ENCODE data around the gene AAGAB.
"Not testable (repeated sequence)": the region's sequence is repeated elsewhere in the genome, so short reads cannot be mapped to it uniquely, and the experiment has no call there.

Gene AAGAB, protein sequence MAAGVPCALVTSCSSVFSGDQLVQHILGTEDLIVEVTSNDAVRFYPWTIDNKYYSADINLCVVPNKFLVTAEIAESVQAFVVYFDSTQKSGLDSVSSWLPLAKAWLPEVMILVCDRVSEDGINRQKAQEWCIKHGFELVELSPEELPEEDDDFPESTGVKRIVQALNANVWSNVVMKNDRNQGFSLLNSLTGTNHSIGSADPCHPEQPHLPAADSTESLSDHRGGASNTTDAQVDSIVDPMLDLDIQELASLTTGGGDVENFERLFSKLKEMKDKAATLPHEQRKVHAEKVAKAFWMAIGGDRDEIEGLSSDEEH

DNA sequence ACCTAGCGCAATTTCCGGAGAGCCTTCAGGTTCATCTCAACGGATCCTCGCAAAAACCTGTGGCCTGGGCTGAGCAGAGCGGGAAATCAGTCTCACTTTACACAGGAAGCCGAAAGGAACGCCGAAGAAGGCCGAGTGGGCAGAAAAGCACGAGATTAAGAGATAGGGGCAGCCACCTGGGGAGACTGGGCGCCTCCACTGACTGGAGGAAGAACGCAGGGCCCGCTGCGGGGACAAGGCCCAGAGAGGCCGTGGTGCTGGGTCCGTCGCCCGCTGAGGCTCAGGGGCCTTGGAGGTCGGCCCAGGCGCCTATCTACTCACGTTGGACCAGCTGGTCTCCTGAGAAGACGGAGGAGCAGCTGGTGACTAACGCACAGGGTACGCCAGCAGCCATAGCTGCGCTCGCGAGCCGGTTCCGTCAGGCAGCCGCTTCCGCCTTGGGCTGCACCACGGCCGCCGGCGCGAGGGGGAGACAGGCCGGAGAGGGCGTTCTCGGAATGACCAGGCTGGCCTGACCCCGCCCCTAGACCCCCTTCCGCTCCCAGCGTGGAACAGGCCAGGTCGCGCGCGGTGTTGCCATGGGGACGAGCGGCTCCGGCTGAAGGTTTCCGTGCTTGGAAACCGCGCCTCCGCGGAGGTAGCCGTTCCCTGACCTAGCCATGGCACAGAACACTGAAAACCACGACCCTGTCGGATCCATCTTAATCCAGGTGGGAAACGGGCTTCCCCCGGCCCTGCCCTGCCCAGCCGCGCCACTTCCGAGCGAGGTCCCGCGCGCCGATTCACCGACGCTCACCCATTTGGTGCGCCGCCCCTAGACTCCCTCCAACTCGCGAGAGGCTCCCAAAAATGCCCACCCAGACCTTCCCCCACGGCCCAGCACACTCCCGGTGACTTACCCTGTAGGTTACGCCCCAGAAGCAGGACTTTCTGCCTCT, at the start of gene AAGAB, which contains the start of gene IQCH:
Gene AAGAB, minus strand, starts transcription at position 424 of the 938 bp plus-strand sequence. Its CDS starts 30 bp downstream, at position 394.
Gene IQCH, plus strand, starts transcription at position 549 of the 938 bp plus-strand sequence. Its CDS starts 111 bp downstream, at position 660.
- DNase-seq: peak; percentile 99

DNA sequence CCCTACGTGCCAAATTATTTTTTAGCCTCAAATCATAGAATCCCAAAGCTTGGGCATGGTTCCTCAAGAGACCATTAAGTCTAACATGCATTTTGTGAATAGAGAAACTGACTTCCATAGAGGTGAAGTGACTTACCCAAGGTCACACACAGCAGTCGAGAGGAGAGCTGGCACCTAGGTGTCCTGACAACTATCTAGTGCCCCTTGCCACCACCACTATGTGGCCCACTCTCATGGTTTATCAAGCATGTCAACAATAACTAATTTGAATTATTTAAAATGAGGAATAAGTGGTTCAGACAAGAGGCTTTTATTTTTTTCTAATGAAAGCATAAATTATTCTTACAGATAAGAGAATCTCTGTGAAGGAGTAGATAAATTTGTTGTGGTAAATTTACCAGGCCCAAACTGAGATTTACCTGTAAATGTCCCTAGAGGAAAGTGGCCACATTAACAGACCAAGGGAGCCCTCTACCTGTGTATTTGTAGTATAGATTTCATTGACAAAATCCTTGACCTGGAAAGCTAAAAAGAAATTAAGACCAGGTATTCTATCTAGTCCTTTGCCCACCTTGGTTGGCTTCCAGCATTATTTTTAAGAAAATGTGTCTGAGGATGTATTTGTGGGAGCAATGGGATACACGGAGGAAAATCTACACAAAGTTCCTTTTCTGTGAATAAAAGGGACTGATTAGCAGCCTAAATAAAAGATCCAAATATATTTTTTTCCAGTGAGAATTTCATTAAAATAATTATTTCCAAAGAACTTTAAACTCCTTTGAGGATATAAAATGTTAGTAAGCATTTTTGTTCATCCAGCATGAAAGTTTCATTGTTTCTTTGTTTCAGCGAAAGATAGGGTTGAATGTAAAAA, 49.3 kb upstream of the AAGAB start:
- DNase-seq: peak; percentile 23

DNA sequence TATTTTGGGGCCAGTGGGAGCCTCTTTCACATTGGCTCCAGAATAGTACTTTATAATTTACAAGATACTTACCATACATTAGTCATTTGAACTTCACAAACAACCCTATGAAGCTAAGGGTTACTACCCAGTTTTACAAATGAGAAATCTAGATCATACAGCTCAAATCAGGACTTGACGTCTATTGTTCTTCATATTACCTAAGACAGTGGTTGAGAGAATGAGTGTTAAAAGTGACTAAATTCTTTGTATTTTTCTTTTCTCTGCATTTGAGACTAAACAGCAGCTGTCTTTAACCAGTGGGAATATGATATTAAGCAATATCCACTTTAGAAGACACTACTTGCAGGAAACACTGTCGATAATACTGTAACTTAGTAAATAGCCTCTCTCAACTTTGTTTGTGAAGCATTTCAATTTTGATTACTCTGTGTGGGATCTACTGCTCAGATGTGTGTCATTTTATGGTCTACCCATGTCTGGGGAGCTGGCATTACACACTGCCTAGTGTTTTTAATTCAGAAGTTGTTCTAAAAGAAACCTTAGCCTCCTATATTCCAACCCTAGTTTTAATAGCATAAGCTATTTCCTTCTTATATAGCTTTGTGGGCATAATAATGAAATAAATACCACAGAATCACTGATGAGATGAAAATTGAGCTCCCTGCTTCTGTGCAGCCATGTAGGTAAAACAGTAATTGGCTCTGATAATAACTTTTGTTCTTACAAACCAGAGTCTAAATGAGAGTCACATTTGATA, 46.0 kb upstream of the AAGAB start:
- DNase-seq: no peak

DNA sequence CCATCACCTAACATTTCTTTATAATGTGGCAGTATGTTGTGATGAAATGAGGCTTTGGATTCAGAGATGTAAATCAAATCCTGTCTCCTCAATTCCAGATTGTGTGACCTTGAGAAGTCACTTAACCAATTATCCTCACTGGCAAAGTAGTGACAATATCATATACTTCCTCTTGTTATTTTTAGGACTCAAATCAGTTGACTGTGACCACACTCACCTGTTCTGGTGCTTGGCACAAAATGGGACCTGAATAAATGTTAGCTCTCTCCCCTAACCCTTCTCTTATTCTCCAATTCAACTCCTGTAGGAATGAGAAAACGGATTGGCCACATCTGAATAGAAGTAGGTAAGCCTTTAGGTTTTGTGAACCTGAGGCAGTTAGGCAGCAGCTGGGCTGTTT, 42.2 kb upstream of the AAGAB start:
- DNase-seq: no peak

DNA sequence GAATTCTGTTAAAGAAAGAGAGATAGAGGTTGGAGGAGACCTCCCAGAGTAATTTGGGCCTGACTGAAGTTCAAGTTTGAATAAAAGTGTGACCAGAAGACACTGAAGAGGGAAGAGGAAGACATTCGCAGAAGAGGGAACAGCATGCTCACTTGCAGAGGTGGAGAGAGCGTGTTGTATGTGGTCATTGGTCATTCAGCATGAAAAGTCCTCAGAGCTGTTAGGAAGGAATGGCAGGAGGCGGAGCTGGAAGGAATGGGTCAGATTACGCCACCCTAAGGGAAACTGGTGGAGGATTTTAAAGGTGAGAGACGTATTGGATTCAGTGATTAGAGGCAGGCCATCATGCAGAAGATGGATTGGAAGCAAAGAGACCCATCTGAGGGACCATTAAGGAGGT, 41.7 kb upstream of the AAGAB start:
- DNase-seq: no peak

DNA sequence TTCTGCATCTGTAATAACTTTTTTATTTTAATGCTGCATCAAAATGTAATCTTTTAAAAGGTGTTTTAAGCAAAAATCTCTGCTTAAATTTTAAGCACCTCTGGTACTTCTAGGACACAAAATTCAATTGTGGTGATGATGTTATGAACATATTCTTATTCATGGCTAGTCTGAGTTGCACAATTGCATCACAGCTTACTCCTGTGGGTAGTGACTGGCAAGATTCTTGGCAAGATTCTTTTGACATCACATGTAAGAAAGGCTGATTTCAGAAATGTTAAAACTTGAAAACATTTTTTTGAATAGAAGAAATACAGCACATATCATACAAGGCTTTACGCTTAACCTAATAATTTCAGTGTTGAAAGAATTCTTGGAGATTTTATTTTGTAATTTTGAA, 35.9 kb upstream of the AAGAB start:
- no peak for DNase-seq

DNA sequence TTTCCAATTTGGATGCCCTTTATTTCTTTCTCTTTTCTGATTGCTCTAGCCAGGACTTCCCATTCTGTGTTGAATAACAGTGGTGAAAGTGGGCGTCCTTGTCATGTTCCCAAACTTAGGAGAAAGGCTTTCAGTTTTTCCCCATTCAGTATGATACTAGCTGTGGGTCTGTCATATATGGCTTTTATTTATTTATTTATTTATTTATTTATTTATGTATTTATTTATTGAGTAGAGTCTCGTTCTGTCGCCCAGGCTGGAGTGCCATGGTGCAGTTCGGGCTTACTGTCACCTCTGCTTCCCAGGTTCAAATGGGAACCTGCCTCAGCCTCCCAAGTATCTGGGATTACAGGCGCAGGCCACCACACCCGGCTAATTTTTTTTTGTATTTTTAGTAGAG, 31.9 kb upstream of the AAGAB start:
- not testable (repeated sequence) for DNase-seq

DNA sequence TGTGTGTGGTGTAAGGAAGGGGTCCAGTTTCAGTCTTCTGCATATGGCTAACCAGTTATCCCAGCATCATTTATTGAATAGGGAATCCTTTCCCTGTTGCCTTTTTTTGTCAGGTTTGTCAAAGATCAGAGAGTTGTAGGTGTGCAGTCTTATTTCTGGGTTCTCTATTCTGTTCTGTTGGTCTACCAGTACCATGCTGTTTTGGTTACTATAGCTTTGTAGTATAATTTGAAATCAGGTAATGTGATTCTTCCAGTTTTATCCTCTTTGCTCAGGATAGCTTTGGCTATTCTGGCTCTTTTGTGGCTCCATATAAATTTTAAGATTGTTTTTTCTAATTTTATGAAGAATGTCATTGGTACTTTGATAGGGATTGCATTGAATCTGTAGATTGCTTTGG, 31.2 kb upstream of the AAGAB start:
- DNase-seq: not testable (repeated sequence)

DNA sequence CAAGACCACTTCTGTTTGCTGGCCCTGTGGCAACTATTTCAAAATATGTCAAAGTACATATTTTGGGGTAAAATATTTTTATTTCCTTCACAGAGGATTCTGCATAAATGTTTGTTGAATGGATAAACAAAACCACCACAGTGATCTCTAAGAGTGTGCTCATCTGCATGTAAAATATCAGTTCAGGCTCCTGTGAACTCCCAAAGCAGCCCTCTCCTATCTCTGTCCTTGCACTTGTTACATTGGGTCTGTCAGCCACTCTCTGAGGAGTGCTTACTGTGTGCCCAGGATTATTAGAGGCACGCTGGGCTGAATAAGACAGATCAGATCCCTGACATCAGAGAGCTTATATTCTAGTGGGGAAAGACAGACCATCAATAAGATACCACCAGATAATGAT, 27.3 kb upstream of the AAGAB start:
- no peak for DNase-seq

DNA sequence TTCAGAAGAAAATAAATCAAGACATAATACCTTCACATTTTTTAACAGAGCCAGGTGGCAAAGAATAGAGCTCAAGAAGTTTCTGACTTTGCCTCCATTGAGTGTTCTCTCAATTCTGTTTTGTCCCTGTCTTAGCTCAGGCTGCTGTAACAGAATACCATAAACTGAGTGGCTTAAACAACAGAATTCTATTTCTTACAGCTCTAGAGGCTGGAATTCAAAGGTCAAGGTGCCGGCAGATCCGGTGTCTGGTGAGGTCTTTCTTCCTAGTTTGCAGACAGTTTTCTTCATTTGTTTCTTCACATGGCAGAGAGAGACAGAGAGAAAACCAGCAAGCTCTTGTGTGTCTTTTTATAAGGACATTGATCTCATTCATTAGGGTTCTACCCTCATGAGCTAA, 25.8 kb upstream of the AAGAB start:
- DNase-seq: no peak

DNA sequence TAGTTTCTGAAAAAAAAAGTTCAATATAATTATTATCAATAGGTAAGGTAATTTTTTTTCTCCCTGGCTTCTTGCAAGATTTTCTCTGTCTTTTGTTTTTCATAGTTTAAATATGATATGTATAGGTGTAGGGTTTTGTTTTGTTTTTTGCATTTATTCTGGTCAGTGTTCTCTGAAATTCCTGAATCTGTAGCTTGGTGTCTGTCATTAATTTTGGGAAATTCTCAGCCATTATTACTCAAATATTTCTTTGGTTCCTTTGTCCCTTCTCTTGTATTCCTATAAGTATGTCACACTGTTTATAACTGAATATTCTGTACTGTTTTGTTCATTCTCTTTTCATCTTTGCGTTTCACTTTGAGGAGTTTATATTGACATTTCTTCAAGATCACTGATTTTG, 22.2 kb upstream of the AAGAB start:
- DNase-seq: no peak

DNA sequence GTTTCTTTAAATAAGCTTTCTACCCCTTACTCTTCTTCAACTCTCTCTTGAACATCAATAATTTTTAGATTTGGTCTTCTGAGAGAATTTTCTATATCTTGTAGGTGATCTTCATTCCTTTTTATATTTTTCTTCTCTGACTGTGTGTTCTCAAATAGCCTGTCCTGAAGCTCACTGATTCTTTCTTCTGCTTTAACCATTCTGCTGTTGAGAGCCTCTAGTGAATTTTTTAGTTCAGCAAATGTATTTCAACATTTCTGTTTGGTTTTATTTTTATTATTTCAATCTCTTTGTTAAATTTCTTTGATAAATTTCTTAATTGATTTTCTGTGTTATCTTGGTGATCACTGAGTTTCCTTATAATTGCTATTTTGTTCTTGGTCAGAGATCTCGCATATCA, 19.8 kb upstream of the AAGAB start:
- DNase-seq: no peak

DNA sequence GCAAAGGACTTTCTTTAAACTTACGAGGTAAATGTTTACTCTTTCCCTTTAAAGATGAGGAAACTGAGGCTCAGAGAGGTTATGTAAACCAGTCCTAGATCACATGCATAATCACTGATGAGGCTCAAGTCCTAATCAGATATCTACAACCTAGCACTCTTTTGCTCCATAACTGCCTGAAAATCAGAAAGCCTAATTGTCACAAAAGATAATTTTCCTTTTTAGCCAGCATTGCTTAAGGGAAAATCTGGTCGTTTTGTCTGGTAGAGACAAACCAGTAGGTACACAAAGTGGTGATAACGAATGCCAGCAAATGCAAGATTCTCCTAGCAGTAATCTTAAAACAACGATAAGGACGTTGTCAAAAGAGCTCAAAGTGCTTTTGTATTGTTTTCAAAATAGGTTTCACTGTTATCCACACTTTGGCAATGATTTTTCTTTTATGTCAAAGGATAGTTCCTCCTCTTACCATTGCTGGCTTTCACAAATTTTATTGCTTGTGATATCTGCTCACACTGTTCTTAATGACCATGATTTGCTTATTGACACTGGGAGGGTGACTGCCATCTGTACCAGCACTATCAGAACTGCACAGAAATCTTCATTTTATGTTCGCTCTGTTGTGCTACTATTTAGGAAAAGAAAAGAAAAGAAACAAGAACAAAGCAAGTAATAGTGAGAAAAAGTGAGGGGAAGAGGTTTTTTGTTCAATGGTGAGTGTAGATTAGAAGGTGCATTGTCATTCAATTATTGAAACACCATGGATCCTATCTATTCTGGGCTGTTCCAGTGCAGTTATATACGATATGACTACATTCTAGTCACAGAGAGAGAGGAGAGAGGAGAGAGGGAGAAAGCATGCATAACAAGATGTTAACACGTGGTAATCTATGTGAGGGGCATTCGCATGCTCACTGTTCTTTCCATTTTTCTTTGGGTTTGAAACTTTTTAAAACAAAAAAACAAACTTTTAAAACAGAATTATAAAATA, 13.8 kb upstream of the AAGAB start:
- DNase-seq: no peak

DNA sequence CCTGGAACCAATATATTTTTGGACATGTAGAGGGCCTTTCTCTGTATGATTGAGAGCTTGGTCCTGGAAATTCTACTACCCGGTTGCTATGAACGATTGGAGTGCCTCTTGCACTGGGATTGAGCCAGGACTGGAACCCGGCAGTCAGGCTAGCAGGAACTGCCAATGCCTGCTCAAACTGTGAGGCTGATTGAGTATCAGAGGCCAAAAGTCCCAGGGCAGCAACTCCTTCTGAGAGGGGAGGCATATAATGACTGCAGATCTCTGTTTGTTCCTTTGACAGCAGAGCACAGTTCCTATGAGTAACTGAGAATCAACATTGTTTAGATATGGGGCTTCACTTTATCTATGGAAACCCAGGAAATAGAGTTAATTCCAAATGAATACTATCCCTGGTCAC, 13.0 kb upstream of the AAGAB start:
- DNase-seq: no peak

DNA sequence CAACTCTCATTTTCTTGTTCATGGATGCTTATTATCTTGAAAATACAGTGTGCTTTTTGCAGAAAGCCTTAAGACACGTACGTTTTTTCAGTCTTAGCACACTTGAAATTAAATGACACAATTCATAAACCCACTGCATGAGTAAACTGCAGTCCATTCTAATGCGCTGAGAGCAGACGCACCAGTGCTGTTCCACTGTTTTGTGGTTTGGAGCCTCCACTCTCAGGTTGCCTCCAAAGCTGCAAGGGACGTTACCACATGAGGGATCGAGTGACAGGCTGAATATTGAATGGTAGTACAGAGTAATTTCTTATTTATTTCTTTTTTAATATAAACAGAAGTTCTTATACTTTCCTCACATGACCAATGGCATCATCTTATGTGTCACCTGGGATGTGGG, 12.4 kb upstream of the AAGAB start:
- no peak for DNase-seq

DNA sequence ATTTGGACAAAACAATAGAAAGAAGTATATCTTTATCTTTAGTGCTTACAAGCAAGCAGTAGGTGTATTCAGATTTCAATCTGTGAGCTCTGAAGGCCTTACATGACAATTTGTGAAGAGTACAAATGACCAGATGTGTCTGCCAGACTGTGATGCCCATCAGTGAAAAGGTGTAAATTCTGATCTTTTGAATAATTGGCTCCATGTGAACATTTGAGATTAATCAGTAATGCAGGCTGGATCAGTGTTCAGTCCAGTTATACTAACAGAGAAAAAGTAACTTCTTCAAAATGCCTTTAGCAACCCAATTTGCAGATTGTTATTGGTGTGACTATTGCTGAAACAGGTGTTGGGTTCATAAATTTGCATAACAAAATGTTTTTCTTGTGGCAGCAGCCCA, 5.3 kb upstream of the AAGAB start:
- no peak for DNase-seq

DNA sequence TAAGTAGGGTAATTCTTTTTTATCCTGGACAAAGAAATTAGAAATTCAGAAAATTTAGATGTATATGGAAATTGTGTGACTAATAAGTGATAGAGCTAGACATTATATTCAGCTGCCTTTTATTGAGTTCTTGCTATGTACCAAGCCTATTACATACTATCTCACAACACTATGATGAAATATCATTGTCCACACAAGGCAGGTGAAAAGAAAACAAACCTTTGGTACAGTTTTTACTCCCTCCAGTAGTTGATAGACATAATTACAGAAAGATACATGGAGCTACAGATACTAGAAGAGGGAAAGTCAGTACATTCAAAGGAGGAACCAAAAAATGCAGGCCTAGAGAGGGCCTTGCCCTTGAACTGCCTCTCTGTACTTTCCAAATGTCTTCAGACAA, 4.9 kb upstream of the AAGAB start:
- no peak for DNase-seq

DNA sequence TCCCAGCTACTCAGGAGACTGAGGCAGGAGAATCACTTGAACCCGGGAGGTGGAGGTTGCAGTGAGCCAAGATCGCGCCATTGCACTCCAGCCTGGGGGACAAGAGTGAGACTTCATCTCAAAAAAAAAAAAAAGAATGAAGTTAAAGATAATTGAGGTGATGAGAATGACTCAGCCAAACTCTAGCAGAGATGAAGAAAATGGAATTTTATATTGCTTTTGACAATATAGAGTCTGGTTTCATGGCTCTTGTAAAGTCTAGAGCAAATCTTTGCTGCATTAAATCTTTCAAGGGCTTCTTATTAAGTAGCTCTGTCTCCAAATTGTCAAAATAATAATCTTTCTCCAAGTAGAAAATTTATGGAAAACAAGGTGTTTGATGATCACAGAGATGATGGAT, 4.0 kb upstream of the AAGAB start:
- not testable (repeated sequence) for DNase-seq

DNA sequence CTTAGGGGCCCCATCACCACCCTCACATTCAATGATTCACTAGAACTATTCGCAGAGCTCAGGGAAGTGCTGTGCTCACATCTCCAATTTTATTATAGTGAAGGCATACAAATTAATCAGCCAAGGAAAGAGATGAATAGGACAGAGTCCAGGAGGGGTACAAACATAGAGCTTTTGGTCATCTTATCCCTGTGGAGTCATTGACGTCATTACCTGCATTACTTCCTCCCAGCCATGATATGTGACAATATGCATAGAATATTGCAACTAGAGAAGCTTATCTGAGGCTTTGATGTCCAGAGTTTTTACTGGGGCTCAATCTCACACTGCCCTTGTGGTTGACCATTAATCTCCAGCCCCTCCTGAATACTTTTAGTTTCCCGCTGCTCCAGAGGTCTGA, 1.6 kb upstream of the AAGAB start:
- no peak for DNase-seq

DNA sequence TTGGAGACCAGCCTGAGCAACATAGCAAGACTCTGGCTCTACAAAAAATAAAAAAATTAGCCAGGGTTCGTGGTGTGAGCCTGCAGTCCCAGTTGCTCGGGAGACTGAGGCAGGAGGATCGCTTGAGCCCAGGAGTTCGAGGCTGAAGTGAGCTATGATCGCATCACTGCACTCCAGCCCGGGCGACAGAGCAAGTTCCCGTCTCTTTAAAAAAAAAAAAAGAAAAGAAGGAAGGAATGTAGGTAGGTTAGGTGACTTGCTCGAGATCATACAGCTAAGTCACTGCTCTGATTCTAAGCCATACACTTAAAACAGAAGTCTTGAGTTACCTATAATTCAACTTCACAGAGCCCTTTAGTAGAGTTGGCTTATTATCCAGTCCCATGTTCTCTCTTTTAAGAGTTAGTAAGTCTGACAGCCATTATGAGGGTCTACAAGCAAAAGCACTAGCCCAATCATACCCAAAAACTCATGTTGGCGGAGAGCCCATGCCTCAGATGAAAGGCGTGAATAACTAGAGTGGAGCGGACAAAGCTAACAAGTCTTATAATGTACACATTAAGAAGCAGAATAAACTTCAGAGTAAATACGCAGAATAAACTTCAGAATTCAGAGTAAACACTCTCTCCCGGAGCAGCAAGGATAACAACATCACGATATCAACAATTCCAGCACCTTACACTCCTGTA, 768 bp downstream of the AAGAB start:
- no peak for DNase-seq

Data from activated gamma-delta T cell treated with Interleukin-2 at 50 U/mL for 16 hours (primary cell).